Epithelial cell of prostate (primary cell): ENCODE data around the gene ZBTB44.

Experiments used
- DNase-seq: peaks from one replicate; pipeline ENCODE4 v3.0.0-alpha.2; 2011; ENCODE audit warnings: low read depth, low spot score
- H3K27ac ChIP-seq: fragments of 450-650 bp; 2 replicates; pipeline ENCODE4 v1.5.1; 2017; ENCODE audit warnings: mild to moderate bottlenecking

The ZBTB44 gene

DNA sequence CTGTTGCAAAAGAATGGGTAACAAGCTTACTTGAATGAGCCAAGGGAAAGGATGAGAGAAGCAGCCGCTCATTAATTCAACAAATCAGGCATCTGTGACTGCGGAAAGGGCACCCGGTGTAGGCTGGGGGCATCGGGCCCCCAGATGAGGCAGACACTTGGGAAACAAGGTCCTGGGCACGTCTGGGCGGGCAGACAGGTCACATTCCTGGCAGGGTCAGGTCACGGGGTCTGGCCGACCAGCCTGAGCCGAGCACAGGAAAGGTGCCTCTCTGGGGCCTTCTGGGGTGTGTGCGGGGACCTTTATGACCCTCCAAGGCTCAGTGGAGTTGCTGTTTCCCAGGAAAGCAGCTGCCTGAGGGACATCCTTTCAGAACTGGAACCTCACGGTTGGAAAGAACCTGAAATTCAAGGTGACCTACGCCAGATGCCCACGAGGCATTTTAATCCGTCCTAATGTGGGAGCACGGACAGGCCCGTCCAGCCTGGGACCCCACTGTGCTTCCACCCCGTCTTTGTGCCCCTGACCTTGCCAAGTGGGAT, 98.1 kb downstream of the ZBTB44 start:
- no peak for DNase-seq
- H3K27ac ChIP-seq: no peak overlapping the region

DNA sequence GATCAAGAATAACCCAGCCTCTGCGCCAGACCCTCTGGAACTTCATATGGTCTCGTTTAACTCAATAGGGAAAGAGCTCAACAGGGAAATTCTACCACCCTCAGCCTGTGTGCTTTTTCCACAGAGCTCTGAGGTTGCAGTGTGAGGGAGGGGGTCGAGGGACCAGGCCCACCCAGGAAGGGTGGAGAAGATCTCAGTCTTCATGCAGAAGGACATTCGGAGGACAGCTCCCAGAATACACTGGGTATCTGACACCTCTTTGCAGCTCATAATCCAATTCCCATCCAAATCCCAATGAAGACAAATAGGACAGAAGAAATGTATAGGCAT, 98.5 kb downstream of the ZBTB44 start:
- no peak for DNase-seq
- H3K27ac ChIP-seq: no peak overlapping the region

DNA sequence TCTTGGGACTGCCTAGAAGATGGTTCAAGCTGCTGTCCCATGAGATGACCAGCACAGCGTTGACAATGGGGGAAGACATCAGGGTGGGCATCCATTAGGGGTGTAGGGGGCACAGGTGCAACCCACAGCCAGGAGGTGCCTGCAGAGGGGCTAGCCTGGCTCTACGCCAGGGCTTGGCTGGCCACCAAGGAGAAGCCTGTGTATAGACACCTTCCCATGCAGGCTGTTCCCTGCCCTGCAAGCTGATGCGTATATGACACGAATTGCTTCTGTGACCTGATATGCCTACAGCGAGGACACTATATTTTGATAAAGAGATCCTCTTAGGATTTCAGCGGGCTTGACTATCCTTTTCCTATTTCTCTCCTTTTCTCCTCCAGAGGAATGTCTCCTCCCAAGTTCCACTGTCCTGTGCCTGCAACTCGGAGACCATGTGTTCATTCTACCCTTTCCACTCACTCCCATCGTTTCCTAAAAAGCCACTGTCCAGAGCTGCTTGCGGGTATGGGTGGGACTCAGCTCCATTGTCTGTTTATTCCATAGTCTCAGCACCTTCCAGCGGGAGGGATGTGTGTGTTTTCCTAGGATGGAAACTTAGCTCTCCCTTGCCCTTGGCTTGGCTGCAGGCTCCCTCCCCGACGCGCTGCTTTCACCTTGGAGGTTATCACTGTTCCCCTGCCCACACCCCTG, 99.0 kb downstream of the ZBTB44 start:
- no peak overlapping the region for H3K27ac ChIP-seq
- DNase-seq: no peak

DNA sequence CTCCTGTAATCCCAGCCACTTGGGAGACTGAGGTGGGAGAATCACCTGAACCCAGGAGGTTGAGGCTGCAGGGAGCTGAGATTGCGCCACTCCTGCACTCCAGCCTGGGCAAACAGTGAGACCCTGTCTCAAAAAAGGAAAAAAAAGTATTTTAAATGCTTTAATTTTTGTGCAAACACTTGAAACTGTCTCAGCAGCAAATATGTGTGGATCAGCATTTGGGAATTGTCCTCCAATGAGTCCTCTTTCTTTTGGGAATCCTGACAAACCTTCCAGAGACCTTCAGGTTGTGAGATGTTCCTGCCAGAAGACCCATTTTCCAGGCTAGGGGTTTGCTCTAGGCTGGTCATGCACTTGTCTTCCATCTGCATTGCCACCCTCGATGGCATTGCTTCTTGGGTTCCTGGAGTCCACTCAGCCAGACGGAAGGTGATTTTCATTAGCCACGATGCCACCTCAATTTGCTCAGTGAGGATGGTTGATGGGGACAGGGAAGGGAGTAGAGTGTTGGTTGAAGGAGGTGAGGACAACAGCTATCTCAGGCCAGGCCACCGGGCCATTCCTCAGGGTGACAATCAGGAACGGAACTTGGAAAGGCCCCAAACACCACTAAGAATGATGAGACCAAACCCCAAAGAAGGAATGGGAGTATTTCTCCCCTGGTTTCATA, 99.7 kb downstream of the ZBTB44 start:
- no peak overlapping the region for H3K27ac ChIP-seq
- DNase-seq: no peak

DNA sequence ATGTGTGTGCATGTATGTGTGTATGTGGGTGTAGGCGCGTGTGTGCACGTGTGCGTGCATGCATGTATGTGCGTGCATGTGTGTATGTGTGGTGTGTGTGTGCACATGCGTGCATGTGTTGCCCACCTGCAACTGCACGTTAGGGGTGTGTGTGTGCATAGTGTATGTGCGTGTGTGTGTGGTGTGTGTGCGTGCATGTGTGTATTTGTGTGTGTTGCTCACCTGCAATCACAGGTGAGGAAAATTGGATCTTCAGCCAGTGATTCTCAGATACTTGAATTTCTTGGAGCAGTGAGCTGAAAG, 100.8 kb downstream of the ZBTB44 start:
- no peak for DNase-seq

DNA sequence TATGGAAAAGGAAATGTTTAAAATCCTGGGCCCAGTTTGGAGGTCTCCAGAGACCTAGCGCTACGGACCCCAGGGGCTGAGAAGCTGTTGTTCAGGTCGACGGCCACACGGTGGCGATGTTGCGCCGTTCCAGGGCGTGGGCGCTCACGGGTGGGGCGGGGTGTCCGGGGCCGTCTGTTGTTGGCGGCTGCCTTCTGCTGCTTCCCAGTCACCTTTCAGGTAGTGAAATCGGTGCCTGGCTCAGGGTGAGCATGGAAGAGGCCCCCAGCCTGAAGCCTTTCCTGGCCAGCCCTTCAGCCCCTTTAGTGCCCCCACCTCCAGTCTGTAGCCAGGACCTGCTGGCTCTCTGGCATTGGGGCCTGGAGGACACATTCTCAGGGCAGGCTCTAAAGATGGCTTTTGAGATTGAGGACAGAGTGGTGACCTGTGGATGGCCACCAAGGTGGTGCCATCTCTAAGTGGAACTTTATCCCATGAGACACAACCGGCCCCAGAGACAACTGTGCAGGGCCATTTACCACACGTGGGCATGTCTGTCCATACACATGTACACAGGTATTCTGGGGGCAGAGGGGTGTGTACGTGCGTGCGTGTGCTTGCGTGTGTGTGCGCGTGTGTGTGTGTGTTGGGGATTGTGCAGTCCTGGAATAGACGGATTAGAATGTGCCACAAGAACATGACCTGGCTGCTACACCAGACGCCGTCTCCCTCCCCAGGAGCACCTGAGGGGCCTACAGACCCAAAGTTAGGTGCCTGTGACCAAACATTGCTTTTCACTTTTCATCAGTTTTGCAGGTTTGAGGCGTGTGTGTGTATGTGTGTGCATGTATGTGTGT, 101.4 kb downstream of the ZBTB44 start:
- H3K27ac ChIP-seq: no peak overlapping the region
- DNase-seq: no peak

More for the DNA sequence above, 100.8 kb downstream of the ZBTB44 start:
- no peak overlapping the region for H3K27ac ChIP-seq

DNA sequence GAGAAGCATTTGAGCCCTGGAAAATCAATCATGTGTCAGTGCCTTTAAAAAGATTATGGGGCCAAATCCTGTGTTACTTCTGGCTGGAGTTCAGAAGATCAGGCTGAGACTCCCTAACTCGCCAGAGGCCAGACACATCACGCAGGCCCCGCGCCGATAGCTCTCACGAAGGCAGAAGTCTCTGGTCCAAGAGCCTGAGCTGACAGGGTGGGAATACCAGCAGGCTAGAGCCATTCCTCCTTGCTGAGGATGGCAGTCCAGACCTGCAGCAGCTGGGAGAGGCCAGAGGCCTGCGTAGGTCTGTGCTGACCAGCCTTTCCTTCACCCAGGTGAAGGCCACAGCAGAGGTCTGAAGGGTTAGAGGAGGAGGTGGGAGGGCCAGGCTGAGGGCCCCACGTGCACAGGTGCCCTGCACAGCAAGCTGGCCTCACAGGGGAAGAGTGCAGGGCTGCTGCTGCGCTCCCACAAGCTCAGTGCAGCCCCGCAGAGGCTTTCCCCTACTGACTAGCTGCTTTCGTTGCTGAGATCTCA, 102.2 kb downstream of the ZBTB44 start:
- DNase-seq: no peak
- no peak overlapping the region for H3K27ac ChIP-seq

DNA sequence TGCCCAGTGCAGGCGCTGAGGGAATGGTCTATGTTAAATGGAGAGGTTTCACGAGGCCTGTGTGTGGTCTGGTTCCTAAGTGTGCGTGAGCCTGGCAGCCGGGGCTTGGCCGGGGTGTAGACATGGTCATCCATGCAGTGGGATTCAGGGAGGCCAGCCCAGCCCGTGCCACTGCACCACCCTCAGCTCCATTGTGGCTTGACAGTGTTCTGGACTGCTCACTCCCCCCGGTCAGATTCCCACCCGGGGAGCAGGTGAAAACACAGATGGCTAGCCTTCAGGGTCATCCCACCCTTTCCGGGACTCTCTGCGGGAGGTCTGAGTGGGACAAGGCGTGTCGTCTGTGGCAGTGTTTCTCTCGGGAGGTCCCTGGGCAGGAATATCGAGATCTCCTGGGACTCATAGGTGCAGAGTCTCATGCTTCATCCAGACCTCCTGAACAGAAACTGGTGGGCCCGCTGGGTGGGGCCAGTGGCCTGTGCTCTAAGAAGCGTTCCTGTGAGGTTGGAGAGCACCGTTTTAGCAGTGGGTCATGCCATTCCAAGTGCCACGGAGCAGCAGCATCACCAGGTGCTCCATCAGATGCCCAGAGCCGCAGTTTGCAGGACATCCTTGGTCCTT, 102.8 kb downstream of the ZBTB44 start:
- DNase-seq: no peak

DNA sequence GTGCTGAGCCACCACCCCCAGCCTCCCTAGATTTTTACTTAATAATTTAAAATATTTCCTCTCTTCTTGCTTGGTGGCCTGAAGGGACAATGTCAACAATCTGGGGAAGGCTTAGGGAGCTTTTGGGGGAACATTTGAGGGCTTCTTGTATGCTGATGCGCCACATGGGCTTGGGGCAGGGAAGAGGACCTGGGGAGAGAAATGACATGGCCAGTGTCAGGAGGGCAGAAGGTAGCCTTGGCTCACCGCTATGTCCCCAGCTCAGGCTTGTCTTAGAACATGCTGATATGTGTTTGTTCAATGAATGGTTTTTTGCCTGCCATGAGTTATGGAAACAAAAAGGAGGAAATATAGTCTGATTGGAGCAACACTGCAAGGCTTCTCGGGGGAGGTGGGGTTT, 103.6 kb downstream of the ZBTB44 start:
- no peak overlapping the region for H3K27ac ChIP-seq
- no peak for DNase-seq

More for the DNA sequence above, 102.8 kb downstream of the ZBTB44 start:
- no peak overlapping the region for H3K27ac ChIP-seq

DNA sequence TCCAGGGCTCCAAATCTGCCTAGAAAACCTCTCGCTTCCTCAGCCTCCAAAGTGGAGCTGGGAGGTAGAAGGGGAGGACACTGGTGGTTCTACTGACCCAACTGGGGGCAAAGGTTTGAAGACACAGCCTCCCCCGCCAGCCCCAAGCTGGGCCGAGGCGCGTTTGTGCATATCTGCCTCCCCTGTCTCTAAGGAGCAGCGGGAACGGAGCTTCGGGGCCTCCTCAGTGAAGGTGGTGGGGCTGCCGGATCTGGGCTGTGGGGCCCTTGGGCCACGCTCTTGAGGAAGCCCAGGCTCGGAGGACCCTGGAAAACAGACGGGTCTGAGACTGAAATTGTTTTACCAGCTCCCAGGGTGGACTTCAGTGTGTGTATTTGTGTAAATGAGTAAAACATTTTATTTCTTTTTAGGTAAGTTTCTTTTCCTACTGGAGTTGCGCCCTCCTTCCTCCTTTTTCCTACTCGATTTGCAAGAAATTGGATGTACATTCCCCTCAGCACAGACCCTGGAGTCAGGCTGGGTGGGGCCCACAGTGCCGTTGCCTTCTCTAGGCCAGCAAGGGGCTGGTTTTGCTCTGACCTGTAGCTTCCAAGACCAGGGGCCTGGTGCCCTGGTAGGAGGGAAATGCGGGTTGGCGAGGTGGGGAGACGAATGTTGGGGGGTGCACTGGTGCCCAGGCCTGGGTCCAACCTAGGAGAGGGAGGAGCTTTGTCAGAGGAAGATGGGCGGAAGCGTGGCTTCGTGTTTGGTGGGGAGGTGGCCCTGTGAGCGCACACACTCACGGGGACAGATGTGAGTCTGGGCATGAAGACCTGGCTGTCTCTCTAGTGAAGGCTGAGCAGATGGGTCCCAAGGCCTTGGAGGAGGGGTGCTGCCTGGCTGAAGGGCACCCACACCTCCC, 104.5 kb downstream of the ZBTB44 start:
- no peak overlapping the region for H3K27ac ChIP-seq
- no peak for DNase-seq

DNA sequence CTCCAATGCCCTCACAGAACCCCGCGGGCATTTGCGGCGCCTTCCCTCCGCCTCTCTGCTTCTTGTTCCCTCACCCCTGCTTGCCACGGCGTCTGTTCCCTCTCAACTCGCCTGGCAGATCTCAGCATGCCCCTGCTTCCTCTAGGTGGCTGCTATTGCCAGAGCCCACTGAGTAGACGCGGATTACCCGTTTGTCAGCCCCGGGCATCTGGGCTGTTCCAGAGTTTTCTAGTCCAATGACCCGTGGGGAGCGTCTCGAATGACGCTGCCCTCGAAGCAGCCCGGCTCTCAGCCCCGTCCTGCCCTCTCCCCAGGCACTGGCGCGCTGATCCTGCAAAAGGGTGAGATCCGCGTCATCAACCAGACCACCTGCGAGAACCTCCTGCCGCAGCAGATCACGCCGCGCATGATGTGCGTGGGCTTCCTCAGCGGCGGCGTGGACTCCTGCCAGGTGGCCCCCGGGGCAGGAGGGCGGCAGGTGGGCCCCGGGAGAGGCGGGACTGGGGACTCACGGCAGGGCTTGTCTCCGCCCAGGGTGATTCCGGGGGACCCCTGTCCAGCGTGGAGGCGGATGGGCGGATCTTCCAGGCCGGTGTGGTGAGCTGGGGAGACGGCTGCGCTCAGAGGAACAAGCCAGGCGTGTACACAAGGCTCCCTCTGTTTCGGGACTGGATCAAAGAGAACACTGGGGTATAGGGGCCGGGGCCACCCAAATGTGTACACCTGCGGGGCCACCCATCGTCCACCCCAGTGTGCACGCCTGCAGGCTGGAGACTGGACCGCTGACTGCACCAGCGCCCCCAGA, 105.4 kb downstream of the ZBTB44 start:
- no peak for DNase-seq
- H3K27ac ChIP-seq: no peak overlapping the region

DNA sequence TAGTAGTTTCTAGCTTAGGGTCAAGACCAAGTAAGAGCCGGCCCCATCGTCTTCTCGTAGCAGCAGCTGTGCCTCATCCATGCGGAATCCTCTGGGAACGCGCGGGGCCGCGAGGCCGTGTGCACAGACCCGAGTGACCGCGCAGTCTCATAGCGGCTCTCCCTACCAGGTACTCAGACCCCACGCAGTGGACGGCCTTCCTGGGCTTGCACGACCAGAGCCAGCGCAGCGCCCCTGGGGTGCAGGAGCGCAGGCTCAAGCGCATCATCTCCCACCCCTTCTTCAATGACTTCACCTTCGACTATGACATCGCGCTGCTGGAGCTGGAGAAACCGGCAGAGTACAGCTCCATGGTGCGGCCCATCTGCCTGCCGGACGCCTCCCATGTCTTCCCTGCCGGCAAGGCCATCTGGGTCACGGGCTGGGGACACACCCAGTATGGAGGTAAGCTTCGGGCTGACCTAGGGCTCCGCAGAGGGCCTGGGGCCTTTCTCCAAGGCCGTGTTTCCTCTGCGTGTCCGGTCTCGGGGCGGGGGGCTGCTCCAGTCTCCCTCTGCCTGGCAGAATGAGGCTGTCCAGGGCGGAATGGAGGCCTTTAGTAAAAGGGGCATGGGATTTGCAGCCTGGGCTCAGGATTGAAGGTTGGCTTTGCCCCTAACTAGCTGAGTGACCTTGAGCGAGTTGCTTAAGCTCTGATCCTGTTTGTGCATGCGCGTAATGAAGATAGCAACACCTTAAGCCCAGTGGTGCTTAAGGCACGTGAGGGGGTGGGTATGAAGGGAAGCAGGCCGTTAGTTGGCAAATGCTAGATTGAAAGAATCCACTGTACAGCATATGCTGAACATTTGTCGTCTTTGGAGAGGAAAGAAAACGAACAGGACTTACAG, 106.2 kb downstream of the ZBTB44 start:
- no peak overlapping the region for H3K27ac ChIP-seq
- DNase-seq: no peak

DNA sequence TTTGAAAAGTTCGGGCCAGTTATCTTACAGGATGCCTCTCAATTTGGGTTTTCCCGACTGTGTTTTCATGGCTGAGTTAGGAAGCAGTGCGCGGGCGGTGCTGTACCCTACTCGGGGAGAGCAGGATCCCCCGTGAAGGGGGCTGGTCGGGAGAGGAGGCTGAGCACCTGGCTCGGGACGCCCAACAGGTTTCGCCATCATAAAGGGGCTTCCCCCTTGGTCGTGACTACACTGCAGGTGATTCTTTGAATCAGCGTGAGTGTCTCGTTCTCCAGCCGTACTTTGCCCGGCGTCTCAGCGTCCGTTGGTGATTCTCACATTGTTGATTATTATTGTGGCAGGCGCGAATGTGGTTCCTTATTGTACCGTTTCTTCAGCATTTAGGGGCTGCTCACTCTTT, 108.6 kb downstream of the ZBTB44 start:
- DNase-seq: no peak
- no peak overlapping the region for H3K27ac ChIP-seq

DNA sequence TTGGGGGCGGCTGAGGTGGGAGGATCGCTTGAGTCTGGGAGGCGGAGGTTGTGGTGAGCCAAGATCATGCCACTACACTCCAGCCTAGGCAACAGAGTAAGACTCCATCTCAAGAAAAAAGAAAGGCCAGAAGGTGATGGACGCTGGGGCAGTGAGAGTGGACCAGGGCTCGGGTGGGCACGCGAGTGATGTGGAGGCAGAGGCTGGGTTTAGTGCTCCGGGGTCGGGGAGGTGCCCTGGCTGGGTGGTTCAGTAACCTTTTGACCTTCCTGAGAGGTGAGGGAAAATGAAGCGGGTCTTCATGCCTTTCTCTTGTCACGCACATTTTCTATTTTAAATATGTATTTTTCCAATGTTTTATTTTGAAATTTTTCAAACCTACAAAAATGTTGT, 110.0 kb downstream of the ZBTB44 start:
- DNase-seq: no peak

DNA sequence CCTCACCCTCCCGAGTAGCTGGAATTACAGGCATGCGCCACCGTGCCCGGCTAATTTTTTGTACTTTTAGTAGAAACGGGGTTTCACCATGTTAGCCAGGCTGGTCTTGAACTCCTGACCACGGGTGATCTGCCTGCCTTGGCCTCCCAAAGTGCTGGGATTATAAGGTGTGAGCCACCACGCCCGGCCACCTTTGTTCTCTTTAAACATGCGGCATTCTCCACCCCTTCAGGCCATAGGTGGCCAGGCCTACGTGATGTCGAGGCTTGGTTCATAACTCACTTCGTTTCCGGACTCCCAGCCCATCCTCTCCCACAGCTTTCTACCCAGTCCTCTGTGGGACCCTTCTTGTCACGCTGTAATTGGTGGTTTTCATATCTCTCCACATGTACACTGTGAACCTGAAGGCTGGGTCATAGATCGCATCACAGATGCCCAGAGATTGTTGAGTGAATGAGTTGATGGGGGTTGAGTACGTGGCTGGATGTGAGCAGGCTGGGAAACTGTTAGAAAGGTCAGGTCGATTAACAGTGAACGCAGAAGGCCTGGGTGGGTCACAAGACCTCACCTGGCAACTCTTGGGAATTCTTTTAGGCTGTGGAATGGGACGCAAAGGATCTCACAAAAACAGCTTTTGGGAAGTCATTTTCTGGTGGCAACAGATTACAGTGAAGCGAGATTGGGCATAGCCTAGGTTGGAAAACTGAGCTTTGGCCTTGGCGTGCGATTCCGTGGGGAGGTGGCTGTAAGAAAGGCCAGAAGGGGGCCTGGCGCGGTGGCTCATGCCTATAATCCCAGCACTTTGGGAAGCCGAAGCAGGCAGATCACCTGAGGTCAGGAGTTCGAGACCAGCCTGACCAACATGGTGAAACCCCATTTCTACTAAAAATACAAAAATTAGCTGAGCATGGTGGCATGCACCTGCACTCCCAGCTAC, 110.7 kb downstream of the ZBTB44 start:
- no peak overlapping the region for H3K27ac ChIP-seq
- DNase-seq: no peak

More for the DNA sequence above, 110.0 kb downstream of the ZBTB44 start:
- H3K27ac ChIP-seq: no peak overlapping the region

DNA sequence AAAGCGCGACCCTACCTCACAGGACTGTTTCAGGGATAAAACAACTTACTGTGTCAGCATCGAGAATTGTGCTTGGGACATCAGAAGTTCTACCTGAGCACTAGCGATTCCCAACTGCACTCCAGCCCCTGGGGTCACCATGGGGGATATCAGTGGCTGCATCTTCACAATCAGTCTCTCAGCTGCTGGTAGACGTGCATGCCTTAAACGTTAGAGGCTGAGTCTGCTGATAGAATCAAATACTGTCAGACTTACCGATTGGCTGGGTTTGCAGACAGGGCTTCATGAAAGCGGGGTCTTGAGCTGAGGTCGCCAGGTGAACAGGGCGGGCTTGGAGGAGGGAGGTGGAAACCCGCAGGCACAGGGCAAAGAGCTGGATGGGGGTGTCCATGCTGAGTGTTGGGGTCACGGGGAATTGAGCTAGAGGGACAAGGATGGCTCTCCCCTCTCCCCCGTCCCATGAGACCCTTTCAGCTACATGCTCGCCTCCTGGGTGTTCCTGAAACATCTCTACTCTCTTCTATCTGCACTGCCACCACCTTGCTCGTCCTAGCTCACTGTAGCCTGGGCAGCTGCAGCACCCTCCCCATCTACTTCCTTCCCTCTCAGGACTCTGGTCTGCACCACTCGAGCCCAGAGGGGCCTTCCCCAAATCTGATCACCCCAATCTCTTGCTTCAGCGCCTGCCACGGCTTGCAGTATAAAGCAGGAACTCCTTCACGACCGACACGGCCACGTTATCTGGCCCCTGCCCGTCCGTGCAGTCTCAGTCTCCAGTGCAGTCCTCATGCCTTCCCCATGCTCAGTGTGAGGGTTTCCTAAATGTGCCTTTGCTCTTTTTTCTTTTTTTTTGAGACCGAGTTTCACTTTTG, 111.7 kb downstream of the ZBTB44 start:
- no peak overlapping the region for H3K27ac ChIP-seq
- no peak for DNase-seq
